Esophagus squamous epithelium (tissue), 4 donors: Measurements from ENCODE around the gene EAPP.

Source experiments
- POLR2A ChIP-seq, 4 donors: fragments of 450-650 bp; IDR thresholded peaks; one replicate each; pipeline ENCODE4 v1.6.1; 2017; ENCODE audit warnings: antibody characterized with exemption in 4 of 4, mild to moderate bottlenecking in 4 of 4, moderate library complexity in 3 of 4
- TF ChIP-seq, protein P1 (sequence below), 6 experiments: fragments of 450-650 bp in 4 of 6; fragments of 200-600 bp in 2 of 6; sonication (generic) in 2 of 6; IDR thresholded peaks; one replicate each; pipeline ENCODE4 v1.5.1; 2016 to 2019; ENCODE audit warnings: antibody characterized with exemption in 6 of 6, mild to moderate bottlenecking in 4 of 6, moderate library complexity in 4 of 6

DNA sequence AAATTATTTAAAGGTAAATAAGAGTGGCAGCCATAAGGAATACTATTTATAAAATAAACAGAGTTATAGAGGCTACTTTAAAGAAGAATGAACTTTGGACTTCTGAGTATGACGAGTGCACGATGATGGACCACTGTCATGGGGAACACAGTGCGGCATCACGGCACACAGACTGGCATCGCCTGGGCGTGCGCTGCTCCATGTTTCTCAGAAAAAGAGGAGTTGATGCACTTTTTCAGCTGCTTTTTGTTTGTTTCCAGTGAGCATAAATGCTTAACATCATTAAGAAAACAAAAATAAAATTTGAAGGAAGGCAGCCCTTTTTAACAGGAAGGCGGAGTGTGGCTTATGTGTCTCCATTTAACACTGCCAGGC, 23.3 kb upstream of the EAPP start:
- TF ChIP-seq, protein P1, sequence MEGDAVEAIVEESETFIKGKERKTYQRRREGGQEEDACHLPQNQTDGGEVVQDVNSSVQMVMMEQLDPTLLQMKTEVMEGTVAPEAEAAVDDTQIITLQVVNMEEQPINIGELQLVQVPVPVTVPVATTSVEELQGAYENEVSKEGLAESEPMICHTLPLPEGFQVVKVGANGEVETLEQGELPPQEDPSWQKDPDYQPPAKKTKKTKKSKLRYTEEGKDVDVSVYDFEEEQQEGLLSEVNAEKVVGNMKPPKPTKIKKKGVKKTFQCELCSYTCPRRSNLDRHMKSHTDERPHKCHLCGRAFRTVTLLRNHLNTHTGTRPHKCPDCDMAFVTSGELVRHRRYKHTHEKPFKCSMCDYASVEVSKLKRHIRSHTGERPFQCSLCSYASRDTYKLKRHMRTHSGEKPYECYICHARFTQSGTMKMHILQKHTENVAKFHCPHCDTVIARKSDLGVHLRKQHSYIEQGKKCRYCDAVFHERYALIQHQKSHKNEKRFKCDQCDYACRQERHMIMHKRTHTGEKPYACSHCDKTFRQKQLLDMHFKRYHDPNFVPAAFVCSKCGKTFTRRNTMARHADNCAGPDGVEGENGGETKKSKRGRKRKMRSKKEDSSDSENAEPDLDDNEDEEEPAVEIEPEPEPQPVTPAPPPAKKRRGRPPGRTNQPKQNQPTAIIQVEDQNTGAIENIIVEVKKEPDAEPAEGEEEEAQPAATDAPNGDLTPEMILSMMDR (IDR thresholded peaks at IDR 0.05), result no peak
- no peak for TF ChIP-seq POLR2A (IDR thresholded peaks at IDR 0.05)
